H9 (cell line): ENCODE data around the gene HIGD1B. TPM values are rescaled to one million over a fixed set of nuclear protein-coding genes. Genes with fewer than 3 reads are reported as not detected.

ENCODE experiments used
- DNase-seq: peaks from one replicate; pipeline ENCODE4 v3.0.0-alpha.2; 2017
- H2AFZ ChIP-seq: one replicate; pipeline ENCODE4 v1.6.1; 2013; ENCODE audit warnings: mild to moderate bottlenecking, low read length, control low read depth, moderate library complexity
- H2AK5ac ChIP-seq: 2 replicates; pipeline ENCODE4 v1.6.1; 2013; ENCODE audit warnings: low read length, control low read depth, mixed read lengths; ENCODE audit not compliant: insufficient read length
- H2BK120ac ChIP-seq: one replicate; pipeline ENCODE4 v1.6.1; 2013; ENCODE audit warnings: low read depth, mild to moderate bottlenecking, low read length, control low read depth, inconsistent platforms; ENCODE audit not compliant: poor library complexity, severe bottlenecking
- H2BK12ac ChIP-seq: 2 replicates; pipeline ENCODE4 v1.6.1; 2013; ENCODE audit warnings: low read length, control low read depth, mixed read lengths, low read depth; ENCODE audit not compliant: insufficient read length
- H2BK15ac ChIP-seq: 2 replicates; pipeline ENCODE4 v1.6.1; 2013; ENCODE audit warnings: low read depth, low read length, control low read depth
- H2BK20ac ChIP-seq: one replicate; pipeline ENCODE4 v1.6.1; 2013; ENCODE audit warnings: low read depth, mild to moderate bottlenecking, low read length, control low read depth, inconsistent platforms; ENCODE audit not compliant: poor library complexity, severe bottlenecking
- H2BK5ac ChIP-seq: 2 replicates; pipeline ENCODE4 v1.6.1; 2013; ENCODE audit warnings: low read length, control low read depth, mixed read lengths; ENCODE audit not compliant: insufficient read length
- H3K14ac ChIP-seq: 2 replicates; pipeline ENCODE4 v1.6.1; 2013; ENCODE audit warnings: low read length, control low read depth; ENCODE audit not compliant: insufficient read depth
- H3K18ac ChIP-seq: 2 replicates; pipeline ENCODE4 v1.6.1; 2013; ENCODE audit warnings: low read depth, mild to moderate bottlenecking, mixed read lengths, low read length, control low read depth; ENCODE audit not compliant: insufficient read length
- H3K23ac ChIP-seq: 2 replicates; pipeline ENCODE4 v1.6.1; 2013; ENCODE audit warnings: low read length, control low read depth, mixed read lengths, low read depth; ENCODE audit not compliant: insufficient read length
- H3K23me2 ChIP-seq: 2 replicates; pipeline ENCODE4 v1.6.1; 2013; ENCODE audit warnings: low read depth, mild to moderate bottlenecking, mixed read lengths, low read length, control low read depth; ENCODE audit not compliant: insufficient read length, poor library complexity, severe bottlenecking
- H3K27ac ChIP-seq: 2 replicates; pipeline ENCODE4 v1.5.1; 2013; ENCODE audit warnings: low read length, control low read depth, mixed read lengths, low read depth; ENCODE audit not compliant: insufficient read length
- H3K27me3 ChIP-seq: 2 replicates; pipeline ENCODE4 v1.6.1; 2013; ENCODE audit warnings: low read length, control low read depth, inconsistent platforms; ENCODE audit not compliant: insufficient read depth
- H3K4ac ChIP-seq: 2 replicates; pipeline ENCODE4 v1.6.1; 2013; ENCODE audit warnings: low read depth, mild to moderate bottlenecking, control low read depth, inconsistent platforms, low read length, moderate library complexity
- H3K4me1 ChIP-seq: 2 replicates; pipeline ENCODE4 v1.6.1; 2013; ENCODE audit warnings: low read length, control low read depth, inconsistent platforms; ENCODE audit not compliant: insufficient read depth
- H3K4me2 ChIP-seq: 2 replicates; pipeline ENCODE4 v1.6.1; 2013; ENCODE audit warnings: low read length, control low read depth, mixed read lengths; ENCODE audit not compliant: insufficient read length, insufficient read depth
- H3K56ac ChIP-seq: 2 replicates; pipeline ENCODE4 v1.6.1; 2013; ENCODE audit warnings: low read depth, mild to moderate bottlenecking, mixed read lengths, low read length, control low read depth; ENCODE audit not compliant: insufficient read length
- H3K79me1 ChIP-seq: 2 replicates; pipeline ENCODE4 v1.6.1; 2013; ENCODE audit warnings: low read depth, mild to moderate bottlenecking, moderate library complexity, low read length, control low read depth, inconsistent platforms; ENCODE audit not compliant: insufficient read depth, poor library complexity, severe bottlenecking
- H3K79me2 ChIP-seq: 2 replicates; pipeline ENCODE4 v1.6.1; 2013; ENCODE audit warnings: low read length, control low read depth, inconsistent platforms; ENCODE audit not compliant: insufficient read depth
- H3K9ac ChIP-seq: 2 replicates; pipeline ENCODE4 v1.6.1; 2013; ENCODE audit warnings: low read length, control low read depth, mixed read lengths; ENCODE audit not compliant: insufficient read length; ENCODE audit errors: extremely low read depth
- H3K9me3 ChIP-seq: one replicate; pipeline ENCODE4 v1.6.1; 2013; ENCODE audit warnings: low read depth, low read length, inconsistent platforms; ENCODE audit not compliant: control insufficient read depth
- H3T11ph ChIP-seq: one replicate; pipeline ENCODE4 v1.6.1; 2013; ENCODE audit warnings: mild to moderate bottlenecking, low read length, control low read depth, inconsistent platforms
- H4K20me1 ChIP-seq: one replicate; pipeline ENCODE4 v1.6.1; 2013; ENCODE audit not compliant: control insufficient read depth, insufficient read length, insufficient read depth
- H4K5ac ChIP-seq: 2 replicates; pipeline ENCODE4 v1.6.1; 2013; ENCODE audit warnings: low read depth, mild to moderate bottlenecking, mixed read lengths, low read length, control low read depth; ENCODE audit not compliant: insufficient read length
- H4K8ac ChIP-seq: replicated peaks from 2 replicates; pipeline ENCODE4 v1.6.1; 2013; ENCODE audit warnings: low read length, control low read depth, mixed read lengths, low read depth; ENCODE audit not compliant: insufficient read length
- H4K91ac ChIP-seq: 2 replicates; pipeline ENCODE4 v1.6.1; 2013; ENCODE audit warnings: low read depth, mild to moderate bottlenecking, moderate library complexity, mixed read lengths, low read length, control low read depth; ENCODE audit not compliant: insufficient read length
- H3K27ac Mint-ChIP-seq, 3 experiments: 2 replicates in 2 of 3; 3 replicates in 1 of 3; pipeline ENCODE4 v1.8.0; 2020 to 2021; ENCODE audit warnings: mixed read lengths in 3 of 3, mild to moderate bottlenecking in 1 of 3, moderate library complexity in 1 of 3
- H3K27me3 Mint-ChIP-seq: 2 replicates; pipeline ENCODE4 v1.8.0; 2021; ENCODE audit warnings: low read depth, mild to moderate bottlenecking, moderate library complexity, mixed read lengths
- H3K36me3 Mint-ChIP-seq, 3 experiments: 2 replicates in 2 of 3; 3 replicates in 1 of 3; pipeline ENCODE4 v1.8.0; 2020 to 2021; ENCODE audit warnings: low read depth in 3 of 3, mixed read lengths in 3 of 3; ENCODE audit not compliant: insufficient read depth in 1 of 3
- H3K4me1 Mint-ChIP-seq, 2 experiments: 2 replicates each; pipeline ENCODE4 v1.8.0; 2020; ENCODE audit warnings: mixed read lengths in 2 of 2
- H3K4me3 Mint-ChIP-seq, 2 experiments: 2 replicates in 1 of 2; 3 replicates in 1 of 2; pipeline ENCODE4 v1.8.0; 2020 to 2021; ENCODE audit warnings: mild to moderate bottlenecking in 2 of 2, mixed read lengths in 2 of 2, moderate library complexity in 1 of 2
- H3K9me3 Mint-ChIP-seq, 2 experiments: 2 replicates in 1 of 2; 3 replicates in 1 of 2; pipeline ENCODE4 v1.8.0; 2020; ENCODE audit warnings: mild to moderate bottlenecking in 2 of 2, mixed read lengths in 2 of 2, moderate library complexity in 1 of 2
- CTCF ChIP-seq: fragments of 200-600 bp; sonication (generic); conservative IDR thresholded peaks from 3 replicates; pipeline ENCODE4 v1.8.0; 2021; ENCODE audit warnings: antibody characterized with exemption, mild to moderate bottlenecking
- WGBS: extraction: QIAGEN DNeasy Blood & Tissue Kit; methylation state at CpG from one replicate; pipeline ENCODE4 v1.1.7; 2013; ENCODE audit warnings: missing lambda C conversion rate, low lambda C conversion rate, mixed read lengths; ENCODE audit not compliant: insufficient read length; ENCODE audit errors: extremely low coverage; 5-methylcytosine and 5-hydroxymethylcytosine counted together
- total RNA-seq: library from RNA; stranded (reverse); gene quantifications from 2 replicates; pipeline ENCODE4 v1.2.1, GENCODE V29; 2021

HIGD1B gene
- total RNA-seq, 1 experiment from 2014 or later = not detected

GRCh38 chr17:44842748-44843147 lies 4.9 kb upstream of the HIGD1B start:
- Histone ChIP-seq H3K18ac (no peak overlapping the region), H2BK5ac (no peak overlapping the region), H3K79me1 (no peaks in the 10 kb centered on the region), H3K56ac (no peak overlapping the region), H2BK15ac (no peak overlapping the region), H3K4me1 (peaks cover 12% of the 10 kb centered on the region; the same call in 1 of the 2 replicates), H3K79me2 (no peaks in the 10 kb centered on the region), H2AK5ac (no peak overlapping the region), H4K20me1 (no peaks in the 10 kb centered on the region), H4K91ac (no peak overlapping the region), H3K9me3 (no peaks in the 10 kb centered on the region), H3K4ac (no peak overlapping the region), H3K27ac (no peak overlapping the region), H2BK20ac (no peak overlapping the region), H3K9ac (no peak overlapping the region), H3K4me2 (peak overlapping the region; percentile 46), H3T11ph (no peak overlapping the region), H4K5ac (no peak overlapping the region), H2AFZ (no peak overlapping the region), H3K23me2 (no peaks in the 10 kb centered on the region), H2BK12ac (no peak overlapping the region), H3K14ac (no peak overlapping the region; the same call in 1 of the 2 replicates), H4K8ac (no peak overlapping the region), H2BK120ac (no peak overlapping the region), H3K23ac (no peak overlapping the region), H3K27me3 (no peaks in the 10 kb centered on the region)
- WGBS = no CpG with 5 or more reads among the region's 5 CpGs
- DNase-seq = peak; percentile 67
- Mint-ChIP-seq H3K4me1 (peaks cover 21 to 27% of the 10 kb centered on the region in 2 experiments), H3K9me3 (no peaks in the 10 kb centered on the region), H3K27me3 (peaks cover 4% of the 10 kb centered on the region; the same call in 1 of the 2 replicates), H3K36me3 (no peaks in the 10 kb centered on the region; a peak in 1 of 7 replicates), H3K27ac (peak overlapping the region in 2 of 3 experiments; percentile 62 to 68; a peak in 4 of 7 replicates), H3K4me3 (peak overlapping the region in 1 of 2 experiments; percentile 67; a peak in 4 of 5 replicates)
- no peak for TF ChIP-seq CTCF
